Lung (tissue), 12 donors: ENCODE measurements around the gene LNX1. TPM values are rescaled to one million over a fixed set of nuclear protein-coding genes. Genes with fewer than 3 reads are reported as not detected.

Experiments used
- ATAC-seq: fragments of 200-7000 bp; cut with Tn5 transposase; one replicate; pipeline ENCODE4 v1.9.1; 2020; ENCODE audit warnings: moderate number of reproducible peaks; ENCODE audit not compliant: insufficient read depth, low FRiP score
- DNase-seq, 3 donors: peaks; one replicate each; pipeline ENCODE4 v3.0.0-alpha.2; 2013 to 2017
- H3K27ac ChIP-seq, 2 donors: one replicate each; pipeline ENCODE4 v1.5.1; 2013; ENCODE audit warnings: mild to moderate bottlenecking in 2 of 2, moderate library complexity in 2 of 2, control low read depth in 1 of 2, inconsistent platforms in 1 of 2, low read depth in 1 of 2, low read length in 1 of 2
- H3K27me3 ChIP-seq, 3 donors: one replicate each; pipeline ENCODE4 v1.5.1; 2013; ENCODE audit warnings: low read length in 2 of 3; ENCODE audit not compliant: control insufficient read depth in 3 of 3, insufficient read depth in 3 of 3
- H3K36me3 ChIP-seq, 4 donors: one replicate each; pipeline ENCODE4 v1.5.1; 2013; ENCODE audit warnings: low read length in 4 of 4, mild to moderate bottlenecking in 1 of 4, moderate library complexity in 1 of 4; ENCODE audit not compliant: control insufficient read depth in 4 of 4, insufficient read depth in 4 of 4
- H3K4me1 ChIP-seq, 5 donors: one replicate each; pipeline ENCODE4 v1.5.1; 2013; ENCODE audit warnings: low read length in 5 of 5, mild to moderate bottlenecking in 2 of 5, moderate library complexity in 1 of 5; ENCODE audit not compliant: control insufficient read depth in 5 of 5, insufficient read depth in 5 of 5
- H3K4me3 ChIP-seq: one replicate; pipeline ENCODE4 v1.5.1; 2013; ENCODE audit warnings: mild to moderate bottlenecking, control low read depth, moderate library complexity
- H3K9ac ChIP-seq, 2 donors: one replicate each; pipeline ENCODE4 v1.5.1; 2013; ENCODE audit warnings: low read length in 2 of 2, control low read depth in 1 of 2; ENCODE audit not compliant: insufficient read depth in 1 of 2
- H3K9me3 ChIP-seq, 4 donors: one replicate each; pipeline ENCODE4 v1.5.1; 2013; ENCODE audit warnings: low read length in 3 of 4, mild to moderate bottlenecking in 1 of 4, moderate library complexity in 1 of 4; ENCODE audit not compliant: control insufficient read depth in 4 of 4, insufficient read depth in 3 of 4
- WGBS, 2 donors: extraction: QIAGEN DNeasy Blood & Tissue Kit; methylation state at CpG; one replicate each; pipeline ENCODE4 v1.1.7; 2013; 5-methylcytosine and 5-hydroxymethylcytosine counted together
- polyA plus RNA-seq, 2 donors: library from polyadenylated mRNA; stranded (reverse); fragments of 200-250 nt; gene quantifications; one replicate each; pipeline ENCODE4 v1.2.1, GENCODE V29; 2013
- total RNA-seq, 2 donors: library from RNA; depleted of rRNA in 1 of 2; stranded (reverse); fragments of >200 nt in 1 of 2; gene quantifications; one replicate each; pipeline ENCODE4 v1.2.1, GENCODE V29; 2014 to 2021
- TF ChIP-seq, protein P1 (sequence below): IDR thresholded peaks from 2 replicates; pipeline ENCODE4 v1.5.1; 2012; ENCODE audit warnings: mild to moderate bottlenecking; ENCODE audit errors: control extremely low read depth, extremely low read depth
- donor health status: control.
- donor health status: control.
- donor health status: Bipolar disorder and iron deficiency.
- donor health status: healthy.
- donor health status: DM: yes; HTN: yes; CAD: no.

The LNX1 gene
- total and polyA plus RNA-seq, 4 donors: 1.4 to 5.2 (median 3.2) TPM

DNA sequence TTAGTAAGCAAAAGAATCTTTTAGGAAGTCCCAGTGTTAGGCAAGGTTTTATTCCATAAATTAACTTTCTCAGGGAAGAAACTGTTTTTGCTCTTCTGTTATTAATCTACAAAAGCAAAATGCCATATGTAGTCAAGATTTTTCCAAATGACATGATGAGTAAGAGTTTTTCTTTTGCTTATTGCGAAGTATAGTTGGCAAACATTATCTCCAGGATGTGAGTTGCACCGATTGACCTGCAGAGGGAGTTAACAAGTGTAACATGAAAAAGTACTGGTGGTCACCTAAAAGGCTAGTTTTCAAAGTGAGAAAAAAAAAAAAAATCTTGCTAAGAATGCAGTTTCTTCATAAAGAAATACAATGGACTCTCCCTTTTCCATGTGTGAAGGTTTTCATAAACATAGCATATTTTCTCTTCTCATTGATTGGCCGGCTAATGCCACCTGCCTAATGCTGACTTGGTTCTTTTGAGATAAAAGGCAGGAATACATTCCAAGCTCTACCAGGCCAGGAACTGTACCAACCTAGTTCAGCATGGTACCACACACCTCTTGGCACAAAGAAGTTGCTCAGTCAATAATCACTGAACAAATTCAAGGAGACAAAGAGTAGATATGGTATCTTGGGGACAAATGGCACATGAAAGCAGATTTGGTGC is 100.2 kb downstream of the LNX1 start:
- 44 to 59% methylated on average over 3 of the region's 3 CpGs for WGBS, 2 donors
- no peaks in the 10 kb centered on the region for H3K36me3 ChIP-seq
- no peak overlapping the region for H3K4me3 ChIP-seq
- peak; percentile 60 for ATAC-seq
- no peaks in the 10 kb centered on the region for H3K9me3 ChIP-seq
- peaks cover 0 to 7% (median 0%) of the 10 kb centered on the region in 3 donors for H3K27me3 ChIP-seq
- TF ChIP-seq, protein P1, sequence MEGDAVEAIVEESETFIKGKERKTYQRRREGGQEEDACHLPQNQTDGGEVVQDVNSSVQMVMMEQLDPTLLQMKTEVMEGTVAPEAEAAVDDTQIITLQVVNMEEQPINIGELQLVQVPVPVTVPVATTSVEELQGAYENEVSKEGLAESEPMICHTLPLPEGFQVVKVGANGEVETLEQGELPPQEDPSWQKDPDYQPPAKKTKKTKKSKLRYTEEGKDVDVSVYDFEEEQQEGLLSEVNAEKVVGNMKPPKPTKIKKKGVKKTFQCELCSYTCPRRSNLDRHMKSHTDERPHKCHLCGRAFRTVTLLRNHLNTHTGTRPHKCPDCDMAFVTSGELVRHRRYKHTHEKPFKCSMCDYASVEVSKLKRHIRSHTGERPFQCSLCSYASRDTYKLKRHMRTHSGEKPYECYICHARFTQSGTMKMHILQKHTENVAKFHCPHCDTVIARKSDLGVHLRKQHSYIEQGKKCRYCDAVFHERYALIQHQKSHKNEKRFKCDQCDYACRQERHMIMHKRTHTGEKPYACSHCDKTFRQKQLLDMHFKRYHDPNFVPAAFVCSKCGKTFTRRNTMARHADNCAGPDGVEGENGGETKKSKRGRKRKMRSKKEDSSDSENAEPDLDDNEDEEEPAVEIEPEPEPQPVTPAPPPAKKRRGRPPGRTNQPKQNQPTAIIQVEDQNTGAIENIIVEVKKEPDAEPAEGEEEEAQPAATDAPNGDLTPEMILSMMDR: peak; percentile 43
- H3K9ac ChIP-seq: no peak overlapping the region
- peak; percentile 27 to 89 (median 84) for DNase-seq
- peaks cover 0 to 11% (median 0%) of the 10 kb centered on the region in 5 donors for H3K4me1 ChIP-seq
- H3K27ac ChIP-seq: no peak overlapping the region

GRCh38 chr4:53490161-53490956 is 100.9 kb downstream of the LNX1 start:
- no peak overlapping the region for H3K27ac ChIP-seq
- H3K9me3 ChIP-seq: no peaks in the 10 kb centered on the region
- TF ChIP-seq, protein P1: no peak
- DNase-seq (peak in 1 of 3 donors; percentile 31), ATAC-seq (no peak)
- 66 to 81% methylated on average over 6 of the region's 6 CpGs for WGBS, 2 donors
- no peaks in the 10 kb centered on the region for H3K36me3 ChIP-seq
- H3K4me3 ChIP-seq: no peak overlapping the region
- peaks cover 0 to 7% (median 0%) of the 10 kb centered on the region in 3 donors for H3K27me3 ChIP-seq
- no peak overlapping the region for H3K9ac ChIP-seq
- peaks cover 0 to 11% (median 0%) of the 10 kb centered on the region in 5 donors for H3K4me1 ChIP-seq

DNA sequence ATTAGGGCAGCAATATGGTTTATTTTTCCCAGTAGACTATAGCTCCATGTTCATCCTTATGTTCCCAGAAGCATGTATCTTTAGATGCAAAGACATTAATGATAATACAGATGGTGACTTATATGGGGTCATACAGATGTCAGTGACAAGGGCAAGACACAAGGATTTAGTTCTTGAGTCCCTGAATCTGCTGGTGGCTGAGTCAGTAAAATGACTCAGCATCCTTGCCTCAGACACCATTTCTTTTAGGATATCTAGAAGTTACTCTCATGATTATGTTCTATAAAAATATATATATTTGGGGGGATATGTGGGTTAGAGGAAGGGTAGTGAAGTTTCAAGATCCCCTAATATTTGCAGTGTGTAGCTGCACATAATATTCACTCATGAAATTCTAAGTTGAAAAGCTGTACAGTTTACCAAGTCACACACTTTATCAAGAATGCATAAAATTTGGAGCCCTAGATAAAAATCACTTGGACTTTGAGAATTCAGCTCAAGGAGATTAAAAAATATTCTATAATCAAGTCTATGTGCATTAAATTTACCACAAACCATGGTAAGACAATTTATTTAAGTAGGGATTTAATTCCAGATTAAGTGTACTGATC is 101.9 kb downstream of the LNX1 start:
- Histone ChIP-seq H3K4me3 (no peak overlapping the region), H3K9me3 (no peaks in the 10 kb centered on the region), H3K4me1 (peaks cover 0 to 11% (median 0%) of the 10 kb centered on the region in 5 donors), H3K27ac (no peak overlapping the region), H3K9ac (no peak overlapping the region), H3K36me3 (no peaks in the 10 kb centered on the region), H3K27me3 (peaks cover 0 to 7% (median 0%) of the 10 kb centered on the region in 3 donors)
- TF ChIP-seq, protein P1: no peak
- DNase-seq (no peak), ATAC-seq (no peak)
